Progenitor cell of endocrine pancreas (in vitro differentiated cells): ENCODE measurements around the gene LTBR. TPM values are rescaled to one million over a fixed set of nuclear protein-coding genes. Genes with fewer than 3 reads are reported as not detected.

Source experiments
- DNase-seq: peaks from one replicate; pipeline ENCODE4 v3.0.0; 2021; ENCODE audit warnings: low spot score; ENCODE audit not compliant: unreplicated experiment
- H3K27ac Mint-ChIP-seq: 2 replicates; pipeline ENCODE4 v1.8.0; 2021; ENCODE audit warnings: mild to moderate bottlenecking, moderate library complexity, mixed read lengths
- H3K27me3 Mint-ChIP-seq: 2 replicates; pipeline ENCODE4 v1.8.0; 2021; ENCODE audit warnings: mixed read lengths
- H3K36me3 Mint-ChIP-seq: 2 replicates; pipeline ENCODE4 v1.8.0; 2022; ENCODE audit warnings: mixed read lengths; ENCODE audit not compliant: insufficient read depth
- H3K4me1 Mint-ChIP-seq: 2 replicates; pipeline ENCODE4 v1.8.0; 2021; ENCODE audit warnings: low read depth, mixed read lengths
- H3K4me3 Mint-ChIP-seq: 2 replicates; pipeline ENCODE4 v1.8.0; 2021; ENCODE audit warnings: low read depth, mild to moderate bottlenecking, moderate library complexity, mixed read lengths
- H3K9me3 Mint-ChIP-seq: 2 replicates; pipeline ENCODE4 v1.8.0; 2021; ENCODE audit warnings: low read depth, mixed read lengths
- CTCF ChIP-seq: fragments of 200-600 bp; sonication (generic); IDR thresholded peaks from one replicate; pipeline ENCODE4 v1.5.0; 2021; ENCODE audit warnings: antibody characterized with exemption, mild to moderate bottlenecking; ENCODE audit not compliant: unreplicated experiment
- total RNA-seq: library from RNA; stranded (reverse); gene quantifications from 2 replicates; pipeline ENCODE4 v1.2.1, GENCODE V29; 2021

Gene LTBR
- total RNA-seq, 1 donor from 2014 or later: 17.8 TPM

- TF ChIP-seq CTCF: no peak
- H3K4me3 Mint-ChIP-seq: no peak overlapping the region
- H3K9me3 Mint-ChIP-seq: no peaks in the 10 kb centered on the region
- no peak for DNase-seq
- peaks cover 30% of the 10 kb centered on the region for H3K27me3 Mint-ChIP-seq
- H3K4me1 Mint-ChIP-seq: peaks cover 2% of the 10 kb centered on the region
- no peak overlapping the region for H3K27ac Mint-ChIP-seq
- no peaks in the 10 kb centered on the region for H3K36me3 Mint-ChIP-seq
Measured at GRCh38 chr12:6428326-6428725, 44.4 kb downstream of the LTBR start.

- Mint-ChIP-seq H3K4me3 (no peak overlapping the region), H3K27ac (no peak overlapping the region), H3K9me3 (no peaks in the 10 kb centered on the region), H3K36me3 (no peaks in the 10 kb centered on the region), H3K27me3 (peaks cover 36% of the 10 kb centered on the region), H3K4me1 (peaks cover 2% of the 10 kb centered on the region)
- TF ChIP-seq CTCF: no peak
- no peak for DNase-seq
Measured at GRCh38 chr12:6430124-6430989, 46.4 kb downstream of the LTBR start.

DNA sequence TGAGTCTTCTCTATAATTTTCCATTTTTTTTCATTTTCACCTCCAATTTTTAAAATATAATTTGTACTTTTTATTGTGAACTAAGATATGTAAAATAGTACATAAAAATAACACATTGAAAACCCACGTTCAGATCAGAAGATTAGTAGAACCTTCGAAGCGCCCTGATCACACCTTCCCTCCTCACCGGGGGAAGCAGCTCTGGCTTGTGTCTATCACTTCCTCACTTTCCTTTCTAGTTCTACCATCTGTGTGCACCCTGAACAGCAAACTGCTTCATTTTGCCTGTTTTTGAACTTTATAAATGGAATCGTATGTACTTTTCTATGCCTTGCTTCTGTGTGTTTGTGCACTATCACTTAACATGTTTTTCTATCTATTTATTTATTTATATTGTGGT lies 49.0 kb downstream of the LTBR start:
- TF ChIP-seq CTCF: no peak
- H3K27me3 Mint-ChIP-seq: peaks cover 33% of the 10 kb centered on the region
- peaks cover 2% of the 10 kb centered on the region for H3K4me1 Mint-ChIP-seq
- H3K9me3 Mint-ChIP-seq: no peaks in the 10 kb centered on the region
- no peaks in the 10 kb centered on the region for H3K36me3 Mint-ChIP-seq
- no peak overlapping the region for H3K4me3 Mint-ChIP-seq
- no peak overlapping the region for H3K27ac Mint-ChIP-seq
- no peak for DNase-seq

DNA sequence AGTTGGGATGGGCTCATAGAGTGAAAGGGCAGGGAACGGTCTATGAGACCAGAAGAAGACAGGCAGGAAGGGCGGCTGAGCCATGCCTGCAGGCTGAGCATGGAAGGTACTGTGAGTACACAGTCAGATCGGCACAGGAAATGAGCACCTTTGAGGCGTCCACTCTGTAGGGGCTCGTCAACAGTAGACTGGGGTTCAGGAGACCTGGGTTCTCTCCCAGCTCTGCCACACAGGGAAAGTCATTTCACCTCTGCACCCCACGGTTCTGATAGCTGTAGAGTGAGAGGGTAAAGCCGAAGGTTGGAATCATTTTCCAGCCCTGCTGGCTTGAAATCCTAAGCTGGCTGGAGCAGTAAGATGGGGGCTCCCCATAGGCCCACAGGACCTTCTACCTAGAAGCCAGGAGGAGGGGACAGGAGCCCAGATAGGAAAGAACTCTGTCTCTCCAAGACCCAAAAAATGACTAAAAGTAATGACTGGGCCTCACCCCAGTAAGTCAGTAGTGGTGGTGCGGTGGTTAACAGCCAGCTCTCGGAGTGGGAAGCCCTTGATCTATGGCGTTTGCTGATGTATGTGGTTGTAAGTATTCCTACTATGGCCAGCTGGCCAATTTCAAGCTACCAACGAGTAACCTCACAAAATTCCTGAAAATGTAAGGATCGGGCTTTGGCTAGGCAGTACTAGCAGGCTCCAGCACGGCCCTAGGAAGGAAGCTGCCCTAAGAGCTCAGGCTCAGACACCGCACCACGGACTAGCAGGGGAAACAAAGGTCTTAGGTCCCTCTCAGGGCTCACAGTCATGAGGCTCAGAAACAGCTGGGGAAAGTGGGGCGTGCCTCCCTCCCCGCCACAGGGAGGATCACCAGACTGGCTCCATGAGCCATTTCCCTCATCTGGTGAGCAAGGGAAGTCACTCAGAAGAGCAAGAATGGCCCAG lies 50.5 kb downstream of the LTBR start:
- Mint-ChIP-seq H3K36me3 (no peaks in the 10 kb centered on the region), H3K4me1 (peaks cover 2% of the 10 kb centered on the region), H3K9me3 (no peaks in the 10 kb centered on the region), H3K27me3 (peaks cover 33% of the 10 kb centered on the region), H3K27ac (no peak overlapping the region), H3K4me3 (no peak overlapping the region)
- DNase-seq: no peak
- TF ChIP-seq CTCF: no peak

- no peaks in the 10 kb centered on the region for H3K4me1 Mint-ChIP-seq
Measured at GRCh38 chr12:6435961-6436715, 52.2 kb downstream of the LTBR start.

More at GRCh38 chr12:6435961-6436715, 52.2 kb downstream of the LTBR start:
- Mint-ChIP-seq H3K4me3 (no peak overlapping the region), H3K9me3 (no peaks in the 10 kb centered on the region), H3K36me3 (no peaks in the 10 kb centered on the region), H3K27ac (no peak overlapping the region), H3K27me3 (peaks cover 22% of the 10 kb centered on the region)
- TF ChIP-seq CTCF: no peak
- DNase-seq: no peak
